Parathyroid adenoma (tissue), 2 donors: ENCODE data around the gene DNAH11.

Source experiments
- H2AFZ ChIP-seq: fragments of 300-600 bp; sonication (generic); one replicate; pipeline ENCODE4 v1.7.0; 2017; ENCODE audit warnings: antibody characterized with exemption, mild to moderate bottlenecking
- H3K27ac ChIP-seq: fragments of 300-600 bp; sonication (generic); one replicate; pipeline ENCODE4 v1.7.0; 2017
- H3K27me3 ChIP-seq: fragments of 300-600 bp; sonication (generic); one replicate; pipeline ENCODE4 v1.7.0; 2017; ENCODE audit warnings: low read length; ENCODE audit not compliant: control insufficient read depth, insufficient read depth
- H3K36me3 ChIP-seq: fragments of 300-600 bp; sonication (generic); one replicate; pipeline ENCODE4 v1.7.0; 2017; ENCODE audit warnings: low read length; ENCODE audit not compliant: control insufficient read depth, insufficient read depth
- H3K4me1 ChIP-seq: fragments of 300-600 bp; sonication (generic); one replicate; pipeline ENCODE4 v1.7.0; 2017; ENCODE audit warnings: control low read depth
- H3K4me2 ChIP-seq: fragments of 300-600 bp; sonication (generic); one replicate; pipeline ENCODE4 v1.7.0; 2017; ENCODE audit warnings: low read length
- H3K4me3 ChIP-seq: fragments of 300-600 bp; sonication (generic); one replicate; pipeline ENCODE4 v1.7.0; 2017; ENCODE audit warnings: low read depth, low read length
- H3K79me2 ChIP-seq: fragments of 300-600 bp; sonication (generic); one replicate; pipeline ENCODE4 v1.7.0; 2017; ENCODE audit warnings: control low read depth
- H3K9ac ChIP-seq: fragments of 300-600 bp; sonication (generic); one replicate; pipeline ENCODE4 v1.7.0; 2017; ENCODE audit warnings: mild to moderate bottlenecking
- H3K9me3 ChIP-seq: fragments of 300-600 bp; sonication (generic); one replicate; pipeline ENCODE4 v1.7.0; 2017; ENCODE audit warnings: low read length; ENCODE audit not compliant: control insufficient read depth
- TF ChIP-seq, protein P1 (sequence below): fragments of 300-600 bp; sonication (generic); IDR thresholded peaks from one replicate; pipeline ENCODE4 v1.7.0; 2017; ENCODE audit warnings: antibody characterized with exemption, mild to moderate bottlenecking
- donor health status: primary hyperparathyroidism.

DNAH11 gene

DNA sequence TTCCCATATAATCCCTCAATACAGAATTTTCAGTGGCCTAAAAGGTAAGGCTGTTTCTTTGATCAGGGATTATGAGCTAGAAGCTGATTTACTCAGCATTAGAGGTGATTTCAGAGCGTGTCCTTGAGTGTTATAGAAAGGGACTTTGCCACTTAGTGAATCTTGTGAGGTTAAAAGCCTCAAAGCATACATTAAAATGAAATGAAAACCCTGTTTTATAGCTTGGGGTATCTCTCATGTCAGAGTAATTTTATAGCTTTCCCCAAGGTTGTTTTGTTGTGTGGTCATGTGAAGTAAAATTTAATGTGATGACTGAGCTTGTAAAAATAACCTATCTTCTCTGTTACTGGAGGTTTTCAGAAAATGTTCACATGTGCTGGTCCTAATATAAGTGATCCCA is 204.1 kb downstream of the DNAH11 start:
- Histone ChIP-seq H3K9me3 (no peaks in the 10 kb centered on the region), H3K4me3 (peak overlapping the region; percentile 6), H3K4me1 (peaks cover 64% of the 10 kb centered on the region), H3K4me2 (peak overlapping the region; percentile 24), H3K27me3 (no peaks in the 10 kb centered on the region), H3K9ac (no peak overlapping the region), H2AFZ (no peak overlapping the region), H3K27ac (peak overlapping the region; percentile 77), H3K79me2 (peaks cover 11% of the 10 kb centered on the region), H3K36me3 (peaks cover 15% of the 10 kb centered on the region)
- TF ChIP-seq, protein P1, sequence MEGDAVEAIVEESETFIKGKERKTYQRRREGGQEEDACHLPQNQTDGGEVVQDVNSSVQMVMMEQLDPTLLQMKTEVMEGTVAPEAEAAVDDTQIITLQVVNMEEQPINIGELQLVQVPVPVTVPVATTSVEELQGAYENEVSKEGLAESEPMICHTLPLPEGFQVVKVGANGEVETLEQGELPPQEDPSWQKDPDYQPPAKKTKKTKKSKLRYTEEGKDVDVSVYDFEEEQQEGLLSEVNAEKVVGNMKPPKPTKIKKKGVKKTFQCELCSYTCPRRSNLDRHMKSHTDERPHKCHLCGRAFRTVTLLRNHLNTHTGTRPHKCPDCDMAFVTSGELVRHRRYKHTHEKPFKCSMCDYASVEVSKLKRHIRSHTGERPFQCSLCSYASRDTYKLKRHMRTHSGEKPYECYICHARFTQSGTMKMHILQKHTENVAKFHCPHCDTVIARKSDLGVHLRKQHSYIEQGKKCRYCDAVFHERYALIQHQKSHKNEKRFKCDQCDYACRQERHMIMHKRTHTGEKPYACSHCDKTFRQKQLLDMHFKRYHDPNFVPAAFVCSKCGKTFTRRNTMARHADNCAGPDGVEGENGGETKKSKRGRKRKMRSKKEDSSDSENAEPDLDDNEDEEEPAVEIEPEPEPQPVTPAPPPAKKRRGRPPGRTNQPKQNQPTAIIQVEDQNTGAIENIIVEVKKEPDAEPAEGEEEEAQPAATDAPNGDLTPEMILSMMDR, result no peak

DNA sequence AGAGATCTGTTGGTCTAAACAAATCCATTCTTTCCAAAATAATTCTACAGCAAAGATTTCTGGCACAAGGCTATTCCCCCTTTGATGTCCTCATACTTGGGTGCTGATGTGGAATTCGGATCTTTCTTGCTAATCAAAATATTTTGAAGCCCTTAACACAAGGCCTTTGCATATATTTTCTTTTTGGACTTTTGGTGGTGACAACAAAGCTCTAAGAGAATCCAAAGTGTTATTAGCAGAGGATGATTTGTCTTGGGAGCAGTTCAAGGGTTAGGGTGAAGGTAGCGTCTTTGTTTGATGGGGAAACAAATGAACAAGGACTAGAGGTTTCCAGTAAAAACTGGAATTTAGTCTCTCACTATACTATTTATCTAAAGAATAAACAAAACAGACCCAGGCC is 205.0 kb downstream of the DNAH11 start:
- Histone ChIP-seq H3K9ac (no peak overlapping the region), H3K9me3 (no peaks in the 10 kb centered on the region), H3K4me2 (peak overlapping the region; percentile 2), H2AFZ (no peak overlapping the region), H3K27me3 (no peaks in the 10 kb centered on the region), H3K4me3 (no peak overlapping the region), H3K27ac (peak overlapping the region; percentile 77), H3K4me1 (peaks cover 59% of the 10 kb centered on the region), H3K79me2 (peaks cover 13% of the 10 kb centered on the region), H3K36me3 (peaks cover 15% of the 10 kb centered on the region)
- TF ChIP-seq, protein P1, result no peak

DNA sequence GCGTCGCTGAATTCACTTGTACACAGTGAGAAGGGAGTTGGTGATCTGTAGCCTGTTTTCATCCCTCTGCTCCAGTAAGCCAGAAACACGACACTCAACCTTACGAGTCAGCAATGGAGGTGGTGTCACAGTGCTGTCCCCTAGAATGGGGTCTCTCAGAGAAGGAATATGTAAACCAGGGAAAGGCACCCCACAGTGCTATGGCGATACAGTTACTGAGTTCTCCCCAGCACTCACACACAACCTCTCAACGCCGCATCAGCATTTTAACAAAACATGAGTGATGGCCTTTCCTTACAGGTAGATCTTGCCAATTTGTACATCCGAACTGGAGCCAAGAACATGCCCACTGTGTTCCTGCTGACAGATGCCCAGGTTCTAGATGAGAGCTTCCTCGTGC is 206.5 kb downstream of the DNAH11 start:
- Histone ChIP-seq H3K4me3 (peak overlapping the region; percentile 28), H3K9me3 (no peaks in the 10 kb centered on the region), H2AFZ (no peak overlapping the region), H3K4me2 (peak overlapping the region; percentile 34), H3K27ac (peak overlapping the region; percentile 41), H3K4me1 (peaks cover 48% of the 10 kb centered on the region), H3K27me3 (no peaks in the 10 kb centered on the region), H3K79me2 (peaks cover 16% of the 10 kb centered on the region), H3K36me3 (peaks cover 15% of the 10 kb centered on the region), H3K9ac (no peak overlapping the region)
- TF ChIP-seq, protein P1, result no peak

DNA sequence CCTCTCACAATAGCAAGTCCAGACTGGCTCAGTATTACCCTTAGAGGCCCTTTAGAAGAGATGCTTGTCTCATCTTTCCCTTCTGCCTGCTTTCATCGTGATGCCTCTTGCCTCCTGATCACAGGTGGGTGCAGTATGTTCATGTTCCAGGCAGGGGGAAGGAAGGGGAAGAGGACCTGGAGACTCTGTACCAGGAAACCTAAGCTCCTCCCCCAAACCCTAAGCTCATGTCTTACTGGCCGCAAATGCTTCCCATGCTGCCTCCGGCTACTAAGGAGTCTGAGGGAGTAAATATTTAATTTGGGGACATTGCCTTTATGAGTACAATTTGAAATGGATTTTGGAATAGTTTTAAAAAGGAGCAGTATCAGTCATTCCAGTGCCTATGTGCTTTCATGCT is 210.2 kb downstream of the DNAH11 start:
- H3K4me1 ChIP-seq, result peaks cover 24% of the 10 kb centered on the region
- H3K9me3 ChIP-seq, result no peaks in the 10 kb centered on the region
- H3K4me2 ChIP-seq, result no peak overlapping the region
- no peak overlapping the region for H2AFZ ChIP-seq
- H3K36me3 ChIP-seq, result peaks cover 11% of the 10 kb centered on the region
- peaks cover 14% of the 10 kb centered on the region for H3K79me2 ChIP-seq
- H3K4me3 ChIP-seq, result no peak overlapping the region
- H3K9ac ChIP-seq, result no peak overlapping the region
- TF ChIP-seq, protein P1, result no peak
- no peak overlapping the region for H3K27ac ChIP-seq
- H3K27me3 ChIP-seq, result no peaks in the 10 kb centered on the region

DNA sequence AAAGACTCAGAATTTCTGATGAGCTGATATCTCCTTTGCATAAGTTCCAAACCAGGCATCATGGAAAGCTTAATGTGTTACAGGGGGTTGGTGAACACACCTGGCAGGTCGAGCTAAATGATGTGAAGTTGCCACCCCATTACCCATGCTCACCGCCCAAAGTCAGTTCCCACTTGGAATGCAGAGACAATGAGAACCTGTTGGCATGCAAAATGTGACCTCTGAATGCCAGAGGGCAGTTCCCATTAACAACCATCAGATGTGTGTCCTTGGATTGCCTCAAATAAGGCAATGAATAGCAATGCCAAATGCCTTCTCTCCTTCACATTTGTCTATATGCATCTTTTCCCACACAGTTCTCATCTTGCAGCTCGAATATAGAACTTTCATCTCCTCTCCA is 212.1 kb downstream of the DNAH11 start:
- Histone ChIP-seq H3K4me1 (peaks cover 18% of the 10 kb centered on the region), H2AFZ (no peak overlapping the region), H3K9ac (no peak overlapping the region), H3K27ac (no peak overlapping the region), H3K9me3 (no peaks in the 10 kb centered on the region), H3K4me2 (no peak overlapping the region), H3K27me3 (no peaks in the 10 kb centered on the region), H3K36me3 (peaks cover 8% of the 10 kb centered on the region), H3K4me3 (no peak overlapping the region), H3K79me2 (peaks cover 8% of the 10 kb centered on the region)
- TF ChIP-seq, protein P1, result no peak
